OCI-LY1 (cell line): Measurements from ENCODE around the gene TNFRSF11A.

Experiments
- H2AFZ ChIP-seq: fragments of 200-600 bp; sonication (generic), shearing (Covaris generic); 2 replicates; pipeline ENCODE4 v1.6.0; 2014; ENCODE audit warnings: antibody characterized with exemption, mild to moderate bottlenecking, low read length
- H3F3A ChIP-seq: fragments of 200-600 bp; sonication (generic), shearing (Covaris generic); 2 replicates; pipeline ENCODE4 v1.6.0; 2014; ENCODE audit warnings: mild to moderate bottlenecking, antibody characterized with exemption, low read length, moderate library complexity; ENCODE audit not compliant: insufficient read depth
- H3K27ac ChIP-seq: fragments of 200-600 bp; sonication (generic); 2 replicates; pipeline ENCODE4 v1.5.1; 2014; ENCODE audit warnings: low read length, mixed run types, mild to moderate bottlenecking, low read depth; ENCODE audit not compliant: poor library complexity, severe bottlenecking
- H3K27me3 ChIP-seq: fragments of 200-600 bp; sonication (generic); 2 replicates; pipeline ENCODE4 v1.6.0; 2014; ENCODE audit warnings: antibody characterized with exemption, mild to moderate bottlenecking, low read length, moderate library complexity; ENCODE audit not compliant: insufficient read depth
- H3K36me3 ChIP-seq: fragments of 200-600 bp; sonication (generic); 2 replicates; pipeline ENCODE4 v1.6.1; 2014; ENCODE audit warnings: mild to moderate bottlenecking, antibody characterized with exemption, low read length, moderate library complexity, mixed read lengths; ENCODE audit not compliant: insufficient read depth
- H3K4me1 ChIP-seq: fragments of 200-600 bp; sonication (generic); 2 replicates; pipeline ENCODE4 v1.5.1; 2014; ENCODE audit warnings: mild to moderate bottlenecking, low read length, moderate library complexity; ENCODE audit not compliant: insufficient read depth, severe bottlenecking
- H3K4me2 ChIP-seq: fragments of 200-600 bp; sonication (generic), shearing (Covaris generic); 2 replicates; pipeline ENCODE4 v1.6.1; 2014; ENCODE audit warnings: low read length
- H3K4me3 ChIP-seq: fragments of 200-600 bp; sonication (generic); 2 replicates; pipeline ENCODE4 v1.5.1; 2014; ENCODE audit warnings: low read length, low read depth, mild to moderate bottlenecking, mixed read lengths; ENCODE audit not compliant: poor library complexity, severe bottlenecking
- H3K79me2 ChIP-seq: fragments of 200-600 bp; shearing (Covaris generic); 2 replicates; pipeline ENCODE4 v1.6.1; 2016; ENCODE audit warnings: mixed run types, low read length, mixed read lengths; ENCODE audit not compliant: insufficient read depth
- H3K9ac ChIP-seq: fragments of 200-600 bp; sonication (generic), shearing (Covaris generic); 2 replicates; pipeline ENCODE4 v1.6.1; 2014; ENCODE audit warnings: mild to moderate bottlenecking, low read length, mixed read lengths
- H3K9me2 ChIP-seq: fragments of 200-600 bp; sonication (generic), shearing (Covaris generic); 2 replicates; pipeline ENCODE4 v1.6.1; 2014; ENCODE audit warnings: low read depth, mild to moderate bottlenecking, low read length, mixed read lengths
- H3K9me3 ChIP-seq: fragments of 200-600 bp; shearing (Covaris generic); 2 replicates; pipeline ENCODE4 v1.6.1; 2014; ENCODE audit warnings: low read length, mixed read lengths
- H4K20me1 ChIP-seq: fragments of 200-600 bp; sonication (generic), shearing (Covaris generic); 2 replicates; pipeline ENCODE4 v1.6.0; 2016; ENCODE audit warnings: mild to moderate bottlenecking, low read length; ENCODE audit not compliant: insufficient read depth
- CTCF ChIP-seq: fragments of 200-600 bp; sonication (generic), shearing (Covaris generic); IDR thresholded peaks from 2 replicates; pipeline ENCODE4 v1.5.1; 2017; ENCODE audit warnings: mild to moderate bottlenecking, antibody characterized with exemption, low read length, moderate library complexity, mixed read lengths
- EZH2 ChIP-seq: fragments of 200-600 bp; sonication (generic), shearing (Covaris generic); IDR thresholded peaks from 2 replicates; pipeline ENCODE4 v1.8.0; 2017; ENCODE audit warnings: borderline replicate concordance, mixed run types, mild to moderate bottlenecking, antibody characterized with exemption, low read length, moderate library complexity, mixed read lengths

The TNFRSF11A gene

GRCh38 chr18:62372882-62373281, 47.8 kb downstream of the TNFRSF11A start:
- Histone ChIP-seq H4K20me1 (no peaks in the 10 kb centered on the region), H3K9ac (no peak overlapping the region), H3F3A (no peaks in the 10 kb centered on the region), H3K9me2 (no peaks in the 10 kb centered on the region), H3K27ac (no peak overlapping the region), H3K79me2 (no peaks in the 10 kb centered on the region), H3K27me3 (no peaks in the 10 kb centered on the region; the same call in 1 of the 2 replicates), H3K4me1 (no peaks in the 10 kb centered on the region), H2AFZ (no peak overlapping the region), H3K4me3 (no peak overlapping the region), H3K9me3 (no peaks in the 10 kb centered on the region), H3K4me2 (no peak overlapping the region), H3K36me3 (no peaks in the 10 kb centered on the region)
- TF ChIP-seq EZH2 (no peak), CTCF (no peak)

DNA sequence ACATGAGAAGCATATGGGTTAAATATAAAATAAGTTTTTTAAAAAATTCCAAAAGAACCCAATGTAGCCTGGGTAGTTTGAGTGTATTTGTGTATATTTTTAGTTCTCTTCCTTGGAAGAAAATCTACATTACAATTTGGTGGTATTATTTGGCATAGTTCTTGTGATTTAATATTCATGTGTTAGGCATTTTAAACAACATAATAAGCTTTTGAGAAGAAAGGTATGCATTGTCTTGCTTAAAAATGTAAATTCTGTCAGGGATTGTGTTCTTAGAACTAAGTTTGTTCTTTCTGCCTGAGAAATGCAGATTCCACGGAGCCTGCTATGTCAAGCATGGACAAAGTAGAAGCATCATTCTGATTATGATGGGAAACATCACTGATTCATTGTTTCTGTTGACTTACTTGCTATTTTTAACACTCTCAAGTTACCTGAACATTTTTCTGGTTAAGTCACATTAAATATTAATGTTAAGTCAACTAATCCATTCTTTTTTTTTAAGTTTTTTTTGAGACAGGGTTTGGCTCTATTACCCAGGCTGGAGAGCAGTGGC, 49.4 kb downstream of the TNFRSF11A start:
- H3K9me2 ChIP-seq, result no peaks in the 10 kb centered on the region
- no peaks in the 10 kb centered on the region for H3F3A ChIP-seq
- peaks cover 3% of the 10 kb centered on the region; the same call in 1 of the 2 replicates for H3K27me3 ChIP-seq
- H3K4me1 ChIP-seq, result no peaks in the 10 kb centered on the region
- no peak overlapping the region for H3K4me2 ChIP-seq
- H3K27ac ChIP-seq, result no peak overlapping the region
- H3K9ac ChIP-seq, result no peak overlapping the region
- H4K20me1 ChIP-seq, result no peaks in the 10 kb centered on the region
- H3K36me3 ChIP-seq, result no peaks in the 10 kb centered on the region
- no peak overlapping the region for H3K4me3 ChIP-seq
- no peak overlapping the region for H2AFZ ChIP-seq
- no peak for TF ChIP-seq EZH2
- TF ChIP-seq CTCF, result no peak
- no peaks in the 10 kb centered on the region for H3K9me3 ChIP-seq
- H3K79me2 ChIP-seq, result no peaks in the 10 kb centered on the region

- H3K9me2 ChIP-seq, result no peaks in the 10 kb centered on the region
- no peaks in the 10 kb centered on the region for H3K4me1 ChIP-seq
- H3K36me3 ChIP-seq, result no peaks in the 10 kb centered on the region
- no peak for TF ChIP-seq CTCF
- no peak for TF ChIP-seq EZH2
- no peak overlapping the region for H3K4me2 ChIP-seq
- no peak overlapping the region for H3K9ac ChIP-seq
- no peak overlapping the region for H2AFZ ChIP-seq
- no peaks in the 10 kb centered on the region for H4K20me1 ChIP-seq
- no peak overlapping the region for H3K27ac ChIP-seq
- no peaks in the 10 kb centered on the region for H3F3A ChIP-seq
- H3K9me3 ChIP-seq, result no peaks in the 10 kb centered on the region
- peaks cover 3% of the 10 kb centered on the region; the same call in 1 of the 2 replicates for H3K27me3 ChIP-seq
- H3K4me3 ChIP-seq, result no peak overlapping the region
- no peaks in the 10 kb centered on the region for H3K79me2 ChIP-seq
Observed at GRCh38 chr18:62377131-62377807, 52.2 kb downstream of the TNFRSF11A start.
